Measurements from ENCODE around the gene CSNK1G1. TPM values are rescaled to one million over a fixed set of nuclear protein-coding genes. Genes with fewer than 3 reads are reported as not detected.
A peak's percentile ranks its signal among the peaks of the same experiment; 100 is the strongest.

The CSNK1G1 gene
- total RNA-seq, 1 donor from 2014 or later: 27.7 TPM

GRCh38 chr15:64133623-64134344, 222.2 kb downstream of the CSNK1G1 start:
- peaks cover 22% of the 10 kb centered on the region for H3K36me3 Mint-ChIP-seq (ENCODE audit: insufficient read depth)
- no peak for DNase-seq (ENCODE audit: low spot score, unreplicated experiment)
- no peaks in the 10 kb centered on the region for H3K27me3 Mint-ChIP-seq
- no peaks in the 10 kb centered on the region for H3K4me1 Mint-ChIP-seq (ENCODE audit: low read depth)
- no peak overlapping the region for H3K27ac Mint-ChIP-seq
- no peak for TF ChIP-seq CTCF (IDR thresholded peaks at IDR 0.05; ENCODE audit: unreplicated experiment)
- H3K4me3 Mint-ChIP-seq (ENCODE audit: low read depth): no peak overlapping the region
- no peaks in the 10 kb centered on the region for H3K9me3 Mint-ChIP-seq (ENCODE audit: low read depth)

GRCh38 chr15:64132217-64132616, 223.8 kb downstream of the CSNK1G1 start:
- Mint-ChIP-seq H3K27ac (no peak overlapping the region), H3K9me3 (ENCODE audit: low read depth) (no peaks in the 10 kb centered on the region), H3K36me3 (ENCODE audit: insufficient read depth) (peaks cover 20% of the 10 kb centered on the region), H3K27me3 (no peaks in the 10 kb centered on the region), H3K4me1 (ENCODE audit: low read depth) (no peaks in the 10 kb centered on the region), H3K4me3 (ENCODE audit: low read depth) (no peak overlapping the region)
- no peak for DNase-seq (ENCODE audit: low spot score, unreplicated experiment)
- no peak for TF ChIP-seq CTCF (IDR thresholded peaks at IDR 0.05; ENCODE audit: unreplicated experiment)

- Mint-ChIP-seq H3K36me3 (ENCODE audit: insufficient read depth) (peaks cover 21% of the 10 kb centered on the region), H3K27me3 (no peaks in the 10 kb centered on the region), H3K4me3 (ENCODE audit: low read depth) (no peak overlapping the region), H3K27ac (peak overlapping the region; percentile 13), H3K4me1 (ENCODE audit: low read depth) (no peaks in the 10 kb centered on the region), H3K9me3 (ENCODE audit: low read depth) (no peaks in the 10 kb centered on the region)
- no peak for TF ChIP-seq CTCF (IDR thresholded peaks at IDR 0.05; ENCODE audit: unreplicated experiment)
- no peak for DNase-seq (ENCODE audit: low spot score, unreplicated experiment)
Observed at GRCh38 chr15:64131547-64131946, 224.4 kb downstream of the CSNK1G1 start.

- Mint-ChIP-seq H3K9me3 (ENCODE audit: low read depth) (no peaks in the 10 kb centered on the region), H3K36me3 (ENCODE audit: insufficient read depth) (peaks cover 24% of the 10 kb centered on the region), H3K27ac (no peak overlapping the region), H3K4me3 (ENCODE audit: low read depth) (no peak overlapping the region), H3K27me3 (no peaks in the 10 kb centered on the region), H3K4me1 (ENCODE audit: low read depth) (no peaks in the 10 kb centered on the region)
- no peak for TF ChIP-seq CTCF (IDR thresholded peaks at IDR 0.05; ENCODE audit: unreplicated experiment)
- DNase-seq (ENCODE audit: low spot score, unreplicated experiment): no peak
Observed at GRCh38 chr15:64130159-64130558, 225.8 kb downstream of the CSNK1G1 start.

GRCh38 chr15:64127521-64128270, 228.3 kb downstream of the CSNK1G1 start:
- no peak for TF ChIP-seq CTCF (IDR thresholded peaks at IDR 0.05; ENCODE audit: unreplicated experiment)
- DNase-seq (ENCODE audit: low spot score, unreplicated experiment): no peak
- Mint-ChIP-seq H3K36me3 (ENCODE audit: insufficient read depth) (peaks cover 29% of the 10 kb centered on the region), H3K4me1 (ENCODE audit: low read depth) (no peaks in the 10 kb centered on the region), H3K4me3 (ENCODE audit: low read depth) (no peak overlapping the region), H3K27ac (no peak overlapping the region), H3K9me3 (ENCODE audit: low read depth) (no peaks in the 10 kb centered on the region), H3K27me3 (no peaks in the 10 kb centered on the region)
